Adipose tissue (tissue), 3 donors: ENCODE measurements around the gene GLRA3. TPM values are rescaled to one million over a fixed set of nuclear protein-coding genes. Genes with fewer than 3 reads are reported as not detected.
"Not testable (repeated sequence)": the region's sequence is repeated elsewhere in the genome, so short reads cannot be mapped to it uniquely, and the experiment has no call there.

Source experiments
- H3K27ac ChIP-seq: one replicate; pipeline ENCODE4 v1.5.1; 2013; ENCODE audit warnings: low read depth, low read length
- WGBS, 3 donors: extraction: QIAGEN DNeasy Blood & Tissue Kit; methylation state at CpG; one replicate each; pipeline ENCODE4 v1.1.7; 2013; 5-methylcytosine and 5-hydroxymethylcytosine counted together
- polyA plus RNA-seq, 3 donors: library from polyadenylated mRNA; stranded (reverse); fragments of 200-250 nt; gene quantifications; one replicate each; pipeline ENCODE4 v1.2.3, GENCODE V29; 2013
- donor health status: healthy with polysubstance abuse.
- donor health status: Bipolar disorder and iron deficiency.
- donor health status: healthy.

GLRA3 gene
- polyA plus RNA-seq, 3 donors: 0.03 TPM; not detected in 2

- no peak overlapping the region for H3K27ac ChIP-seq
Observed at GRCh38 chr4:174742561-174742960, 86.5 kb downstream of the GLRA3 start.

GRCh38 chr4:174739576-174739975 lies 89.5 kb downstream of the GLRA3 start:
- WGBS, 3 donors: 85 to 88% (median 87%) methylated on average over 3 of the region's 3 CpGs

GRCh38 chr4:174734181-174734580 lies 94.9 kb downstream of the GLRA3 start:
- 88 to 90% (median 90%) methylated on average over 4 of the region's 4 CpGs for WGBS, 3 donors

More at GRCh38 chr4:174739576-174739975, 89.5 kb downstream of the GLRA3 start:
- H3K27ac ChIP-seq: no peak overlapping the region

GRCh38 chr4:174717828-174718227 lies 111.2 kb downstream of the GLRA3 start:
- H3K27ac ChIP-seq: no peak overlapping the region
- 10 to 21% (median 21%) methylated on average over 3 of the region's 3 CpGs for WGBS, 3 donors

More at GRCh38 chr4:174734181-174734580, 94.9 kb downstream of the GLRA3 start:
- H3K27ac ChIP-seq: no peak overlapping the region

- H3K27ac ChIP-seq: no peak overlapping the region
- WGBS, 3 donors: 35 to 42% (median 39%) methylated on average over 3 of the region's 3 CpGs
Observed at GRCh38 chr4:174716986-174717770, 111.9 kb downstream of the GLRA3 start.

- no peak overlapping the region for H3K27ac ChIP-seq
- WGBS, 3 donors: 41 to 60% (median 55%) methylated on average over 8 of the region's 8 CpGs
Observed at GRCh38 chr4:174714393-174715211, 114.4 kb downstream of the GLRA3 start.

- H3K27ac ChIP-seq: no peak overlapping the region
- 45 to 72% (median 71%) methylated on average over 2 of the region's 2 CpGs for WGBS, 3 donors
Observed at GRCh38 chr4:174713821-174714220, 115.2 kb downstream of the GLRA3 start.

- WGBS, 3 donors: 35 to 67% (median 66%) methylated on average over 2 of the region's 2 CpGs
- H3K27ac ChIP-seq: no peak overlapping the region
Observed at GRCh38 chr4:174713181-174713580, 115.9 kb downstream of the GLRA3 start.

GRCh38 chr4:174709526-174709925 lies 119.5 kb downstream of the GLRA3 start:
- H3K27ac ChIP-seq: no peak overlapping the region
- 42 to 47% (median 44%) methylated on average over 3 of the region's 3 CpGs for WGBS, 3 donors

GRCh38 chr4:174708381-174708780 lies 120.7 kb downstream of the GLRA3 start:
- H3K27ac ChIP-seq: no peak overlapping the region
- WGBS, 3 donors: 58 to 67% (median 66%) methylated on average over 3 of the region's 3 CpGs

- WGBS, 3 donors: 62 to 79% (median 66%) methylated on average over 2 of the region's 2 CpGs
- H3K27ac ChIP-seq: no peak overlapping the region
Observed at GRCh38 chr4:174707902-174708301, 121.1 kb downstream of the GLRA3 start.

GRCh38 chr4:174707051-174707676 lies 121.9 kb downstream of the GLRA3 start:
- no peak overlapping the region for H3K27ac ChIP-seq
- 71 to 80% (median 77%) methylated on average over 4 of the region's 4 CpGs for WGBS, 3 donors

GRCh38 chr4:174702979-174703478 lies 126.0 kb downstream of the GLRA3 start:
- 86 to 93% (median 91%) methylated on average over 1 of the region's 1 CpG for WGBS, 3 donors
- H3K27ac ChIP-seq: no peak overlapping the region

- no peak overlapping the region for H3K27ac ChIP-seq
Observed at GRCh38 chr4:174699654-174700053, 129.4 kb downstream of the GLRA3 start.

- 51 to 72% (median 52%) methylated on average over 4 of the region's 4 CpGs for WGBS, 3 donors
- H3K27ac ChIP-seq: no peak overlapping the region
Observed at GRCh38 chr4:174697896-174698295, 131.2 kb downstream of the GLRA3 start.

GRCh38 chr4:174697202-174697601 lies 131.8 kb downstream of the GLRA3 start:
- 13 to 44% (median 26%) methylated on average over 1 of the region's 1 CpG for WGBS, 3 donors
- no peak overlapping the region for H3K27ac ChIP-seq

GRCh38 chr4:174696657-174697056 lies 132.4 kb downstream of the GLRA3 start:
- H3K27ac ChIP-seq: no peak overlapping the region

- H3K27ac ChIP-seq: not testable (repeated sequence)
- WGBS, 3 donors: 91 to 93% (median 91%) methylated on average over 14 to 22 of the region's 24 CpGs
Observed at GRCh38 chr4:174691876-174692275, 137.2 kb downstream of the GLRA3 start.

GRCh38 chr4:174690665-174691064 lies 138.4 kb downstream of the GLRA3 start:
- 79 to 88% (median 88%) methylated on average over 1 of the region's 1 CpG for WGBS, 3 donors

More at GRCh38 chr4:174690665-174691064, 138.4 kb downstream of the GLRA3 start:
- no peak overlapping the region for H3K27ac ChIP-seq
